Colonic mucosa (tissue), 4 donors: Measurements from ENCODE around the gene INPP5A. TPM values are rescaled to one million over a fixed set of nuclear protein-coding genes. Genes with fewer than 3 reads are reported as not detected.

ENCODE experiments used
- DNase-seq: peaks from one replicate; pipeline ENCODE4 v3.0.0-alpha.2; 2020
- H3K27ac ChIP-seq: fragments of 200-600 bp; one replicate; pipeline ENCODE4 v1.8.0; 2021
- H3K27me3 ChIP-seq: fragments of 200-600 bp; one replicate; pipeline ENCODE4 v1.8.0; 2021
- H3K36me3 ChIP-seq: fragments of 200-600 bp; one replicate; pipeline ENCODE4 v1.8.0; 2021
- H3K4me1 ChIP-seq: fragments of 200-600 bp; one replicate; pipeline ENCODE4 v1.8.0; 2021; ENCODE audit warnings: mild to moderate bottlenecking
- H3K4me3 ChIP-seq: fragments of 200-600 bp; one replicate; pipeline ENCODE4 v1.8.0; 2021
- H3K9ac ChIP-seq, 2 donors: one replicate each; pipeline ENCODE4 v1.7.0; 2013; ENCODE audit warnings: control low read depth in 2 of 2, low read depth in 2 of 2, low read length in 2 of 2
- H3K9me3 ChIP-seq: fragments of 200-600 bp; one replicate; pipeline ENCODE4 v1.8.0; 2021
- CTCF ChIP-seq: fragments of 200-600 bp; IDR thresholded peaks from one replicate; pipeline ENCODE4 v1.8.0; 2022; ENCODE audit warnings: antibody characterized with exemption, mild to moderate bottlenecking
- intact Hi-C: fragments of 100-400 bp; cut with DNase I; formaldehyde crosslinking; loops from one replicate; pipeline ENCODE4 v1.14.1; 2022
- total RNA-seq, 2 donors: library from RNA; stranded (reverse); fragmentation: NEBNext Ultra II Directional in 1 of 2; extraction: Animal tissue kit (Norgen Biotek cat#: 25700) in 1 of 2; gene quantifications; one replicate each; pipeline ENCODE4 v1.2.1, GENCODE V29; 2021
- donor health status: healthy.
- donor health status: DM: no; HTN: no; CAD: no.
- donor health status: DM: no; HTN: no; CAD: no.

The INPP5A gene
- total RNA-seq, 2 donors from 2014 or later, result 29.9 to 41.5 TPM

GRCh38 chr10:132676193-132676891 is 138.8 kb downstream of the INPP5A start:
- Histone ChIP-seq H3K36me3 (no peaks in the 10 kb centered on the region), H3K9me3 (no peaks in the 10 kb centered on the region), H3K27ac (no peak overlapping the region), H3K27me3 (no peaks in the 10 kb centered on the region), H3K9ac (no peak overlapping the region), H3K4me1 (no peaks in the 10 kb centered on the region), H3K4me3 (no peak overlapping the region)
- TF ChIP-seq CTCF, result no peak
- intact Hi-C loops, result no loop called here
- DNase-seq, result no peak

- no peak for TF ChIP-seq CTCF
- Histone ChIP-seq H3K9me3 (no peaks in the 10 kb centered on the region), H3K9ac (no peak overlapping the region), H3K27me3 (no peaks in the 10 kb centered on the region), H3K4me1 (no peaks in the 10 kb centered on the region), H3K4me3 (no peak overlapping the region), H3K36me3 (no peaks in the 10 kb centered on the region), H3K27ac (no peak overlapping the region)
- intact Hi-C loops, result no loop called here
- no peak for DNase-seq
Measured at GRCh38 chr10:132677096-132677472, 139.5 kb downstream of the INPP5A start.

GRCh38 chr10:132677473-132678227 is 140.1 kb downstream of the INPP5A start:
- intact Hi-C loops, result no loop called here
- H3K9me3 ChIP-seq, result no peaks in the 10 kb centered on the region
- DNase-seq, result no peak
- H3K36me3 ChIP-seq, result no peaks in the 10 kb centered on the region
- no peak overlapping the region for H3K4me3 ChIP-seq
- H3K27me3 ChIP-seq, result no peaks in the 10 kb centered on the region
- H3K4me1 ChIP-seq, result no peaks in the 10 kb centered on the region
- H3K9ac ChIP-seq, result no peak overlapping the region
- TF ChIP-seq CTCF, result no peak
- no peak overlapping the region for H3K27ac ChIP-seq

- no peak overlapping the region for H3K9ac ChIP-seq
- no peak for TF ChIP-seq CTCF
- intact Hi-C loops, result no loop called here
- no peaks in the 10 kb centered on the region for H3K4me1 ChIP-seq
- no peak overlapping the region for H3K27ac ChIP-seq
- no peak for DNase-seq
- no peaks in the 10 kb centered on the region for H3K9me3 ChIP-seq
- H3K36me3 ChIP-seq, result no peaks in the 10 kb centered on the region
- H3K4me3 ChIP-seq, result no peak overlapping the region
- no peaks in the 10 kb centered on the region for H3K27me3 ChIP-seq
Measured at GRCh38 chr10:132678436-132679216, 141.0 kb downstream of the INPP5A start.

GRCh38 chr10:132679217-132679595 is 141.6 kb downstream of the INPP5A start:
- Histone ChIP-seq H3K4me3 (no peak overlapping the region), H3K27ac (no peak overlapping the region), H3K27me3 (no peaks in the 10 kb centered on the region), H3K4me1 (no peaks in the 10 kb centered on the region), H3K9me3 (no peaks in the 10 kb centered on the region), H3K36me3 (no peaks in the 10 kb centered on the region), H3K9ac (no peak overlapping the region)
- DNase-seq, result no peak
- no peak for TF ChIP-seq CTCF
- intact Hi-C loops, result no loop called here
